ENCODE results near the gene DYRK1A.

Gene DYRK1A

GRCh38 chr21:37416914-37417313 is 50.3 kb downstream of the DYRK1A start:
- no peak for DNase-seq (ENCODE audit: low read depth in 2 of 2, low spot score in 1 of 2)

GRCh38 chr21:37419228-37419906 is 52.8 kb downstream of the DYRK1A start:
- DNase-seq (ENCODE audit: low read depth in 2 of 2, low spot score in 1 of 2), result no peak

GRCh38 chr21:37421306-37421705 is 54.7 kb downstream of the DYRK1A start:
- DNase-seq (ENCODE audit: low read depth in 2 of 2, low spot score in 1 of 2), result no peak

- no peak for DNase-seq (ENCODE audit: low read depth in 2 of 2, low spot score in 1 of 2)
These were observed 55.8 kb downstream of the DYRK1A start for GRCh38 chr21:37422382-37422781.

- DNase-seq (ENCODE audit: low read depth in 2 of 2, low spot score in 1 of 2), result no peak
These were observed 56.5 kb downstream of the DYRK1A start for GRCh38 chr21:37423103-37423502.

GRCh38 chr21:37424396-37424795 is 57.8 kb downstream of the DYRK1A start:
- DNase-seq (ENCODE audit: low read depth in 2 of 2, low spot score in 1 of 2), result no peak

GRCh38 chr21:37425001-37425400 is 58.4 kb downstream of the DYRK1A start:
- no peak for DNase-seq (ENCODE audit: low read depth in 2 of 2, low spot score in 1 of 2)

- no peak for DNase-seq (ENCODE audit: low read depth in 2 of 2, low spot score in 1 of 2)
These were observed 59.1 kb downstream of the DYRK1A start for GRCh38 chr21:37425684-37426083.

GRCh38 chr21:37427221-37427620 is 60.6 kb downstream of the DYRK1A start:
- no peak for DNase-seq (ENCODE audit: low read depth in 2 of 2, low spot score in 1 of 2)

- no peak for DNase-seq (ENCODE audit: low read depth in 2 of 2, low spot score in 1 of 2)
These were observed 62.8 kb downstream of the DYRK1A start for GRCh38 chr21:37429356-37429755.

GRCh38 chr21:37430184-37430821 is 63.7 kb downstream of the DYRK1A start:
- no peak for DNase-seq (ENCODE audit: low read depth in 2 of 2, low spot score in 1 of 2)

GRCh38 chr21:37431243-37431642 is 64.7 kb downstream of the DYRK1A start:
- DNase-seq (ENCODE audit: low read depth in 2 of 2, low spot score in 1 of 2), result no peak

GRCh38 chr21:37432710-37433455 is 66.3 kb downstream of the DYRK1A start:
- DNase-seq (ENCODE audit: low read depth in 2 of 2, low spot score in 1 of 2), result no peak

- DNase-seq (ENCODE audit: low read depth in 2 of 2, low spot score in 1 of 2), result no peak
These were observed 66.9 kb downstream of the DYRK1A start for GRCh38 chr21:37433456-37433840.

GRCh38 chr21:37435120-37435519 is 68.5 kb downstream of the DYRK1A start:
- no peak for DNase-seq (ENCODE audit: low read depth in 2 of 2, low spot score in 1 of 2)

- DNase-seq (ENCODE audit: low read depth in 2 of 2, low spot score in 1 of 2), result no peak
These were observed 69.1 kb downstream of the DYRK1A start for GRCh38 chr21:37435711-37436110.

GRCh38 chr21:37436174-37436573 is 69.6 kb downstream of the DYRK1A start:
- no peak for DNase-seq (ENCODE audit: low read depth in 2 of 2, low spot score in 1 of 2)

GRCh38 chr21:37437376-37438080 is 71.0 kb downstream of the DYRK1A start:
- no peak for DNase-seq (ENCODE audit: low read depth in 2 of 2, low spot score in 1 of 2)

- no peak for DNase-seq (ENCODE audit: low read depth in 2 of 2, low spot score in 1 of 2)
These were observed 77.1 kb downstream of the DYRK1A start for GRCh38 chr21:37443683-37444082.

- DNase-seq (ENCODE audit: low read depth in 2 of 2, low spot score in 1 of 2), result no peak
These were observed 78.7 kb downstream of the DYRK1A start for GRCh38 chr21:37445228-37445627.

GRCh38 chr21:37446552-37446951 is 80.0 kb downstream of the DYRK1A start:
- DNase-seq (ENCODE audit: low read depth in 2 of 2, low spot score in 1 of 2), result no peak
